Liver (tissue), 9 donors: ENCODE results near the gene TLCD3A. TPM values are rescaled to one million over a fixed set of nuclear protein-coding genes. Genes with fewer than 3 reads are reported as not detected.

Experiments used
- DNase-seq: peaks from one replicate; pipeline ENCODE4 v3.0.0-alpha.2; 2017; ENCODE audit warnings: low spot score
- H3K27ac ChIP-seq, 2 donors: one replicate each; pipeline ENCODE4 v1.7.0; 2013; ENCODE audit warnings: inconsistent platforms in 2 of 2, low read length in 2 of 2, control low read depth in 1 of 2, low read depth in 1 of 2, mild to moderate bottlenecking in 1 of 2
- H3K27me3 ChIP-seq, 4 donors: one replicate each; pipeline versions ENCODE4 v1.6.1 to v1.7.0; 2013; ENCODE audit warnings: low read length in 3 of 4, inconsistent platforms in 1 of 4, mild to moderate bottlenecking in 1 of 4, moderate library complexity in 1 of 4; ENCODE audit not compliant: control insufficient read depth in 4 of 4, insufficient read depth in 4 of 4
- H3K36me3 ChIP-seq, 4 donors: one replicate each; pipeline versions ENCODE4 v1.6.1 to v1.7.0; 2013; ENCODE audit warnings: low read length in 3 of 4, mild to moderate bottlenecking in 3 of 4, low read depth in 1 of 4, moderate library complexity in 1 of 4; ENCODE audit not compliant: control insufficient read depth in 4 of 4, insufficient read depth in 3 of 4
- H3K4me1 ChIP-seq, 4 donors: one replicate each; pipeline versions ENCODE4 v1.6.1 to v1.7.0; 2013; ENCODE audit warnings: low read length in 3 of 4, mild to moderate bottlenecking in 3 of 4, moderate library complexity in 1 of 4; ENCODE audit not compliant: control insufficient read depth in 4 of 4, insufficient read depth in 4 of 4
- H3K4me3 ChIP-seq, 3 donors: one replicate each; pipeline versions ENCODE4 v1.6.1 to v1.7.0; 2013; ENCODE audit warnings: low read length in 3 of 3, control low read depth in 1 of 3, low read depth in 1 of 3, mild to moderate bottlenecking in 1 of 3
- H3K9ac ChIP-seq, 2 donors: one replicate each; pipeline ENCODE4 v1.7.0; 2013; ENCODE audit warnings: low read length in 2 of 2, mild to moderate bottlenecking in 2 of 2, moderate library complexity in 2 of 2, control low read depth in 1 of 2, low read depth in 1 of 2
- H3K9me3 ChIP-seq, 4 donors: one replicate each; pipeline versions ENCODE4 v1.6.1 to v1.7.0; 2013; ENCODE audit warnings: low read length in 3 of 4; ENCODE audit not compliant: control insufficient read depth in 4 of 4
- EGR1 ChIP-seq, 2 donors: IDR thresholded peaks; 2 replicates each; pipeline ENCODE4 v1.6.1; 2016 to 2018; ENCODE audit warnings: antibody characterized with exemption in 2 of 2, low read depth in 2 of 2
- FOXA1 ChIP-seq: IDR thresholded peaks from 2 replicates; pipeline ENCODE4 v1.6.1; 2016; ENCODE audit warnings: antibody characterized with exemption
- FOXA2 ChIP-seq: IDR thresholded peaks from 2 replicates; pipeline ENCODE4 v1.6.1; 2016; ENCODE audit warnings: antibody characterized with exemption
- GABPA ChIP-seq, 2 donors: IDR thresholded peaks in 1 of 2; conservative IDR thresholded peaks in 1 of 2; 2 replicates each; pipeline ENCODE4 v1.6.1; 2016; ENCODE audit warnings: antibody characterized with exemption in 2 of 2, mild to moderate bottlenecking in 1 of 2, moderate library complexity in 1 of 2
- HNF4A ChIP-seq, 2 donors: conservative IDR thresholded peaks; 2 replicates each; pipeline ENCODE4 v1.6.1; 2016; ENCODE audit warnings: antibody characterized with exemption in 2 of 2, mild to moderate bottlenecking in 2 of 2
- HNF4G ChIP-seq: IDR thresholded peaks from 2 replicates; pipeline ENCODE4 v1.6.1; 2016; ENCODE audit warnings: antibody characterized with exemption
- JUND ChIP-seq, 2 donors: IDR thresholded peaks; 2 replicates each; pipeline ENCODE4 v1.6.1; 2016; ENCODE audit warnings: antibody characterized with exemption in 2 of 2
- NR2F2 ChIP-seq: IDR thresholded peaks from 2 replicates; pipeline ENCODE4 v1.6.1; 2016; ENCODE audit warnings: antibody characterized with exemption
- RAD21 ChIP-seq, 2 donors: IDR thresholded peaks; 2 replicates each; pipeline ENCODE4 v1.6.1; 2016; ENCODE audit warnings: antibody characterized with exemption in 2 of 2, mild to moderate bottlenecking in 2 of 2
- RXRA ChIP-seq, 2 donors: IDR thresholded peaks; 2 replicates each; pipeline ENCODE4 v1.6.1; 2017 to 2018; ENCODE audit warnings: antibody characterized with exemption in 2 of 2, mild to moderate bottlenecking in 1 of 2
- SP1 ChIP-seq: IDR thresholded peaks from 2 replicates; pipeline ENCODE4 v1.6.1; 2018; ENCODE audit warnings: antibody characterized with exemption, mild to moderate bottlenecking
- TAF1 ChIP-seq: conservative IDR thresholded peaks from 2 replicates; pipeline ENCODE4 v1.6.1; 2016; ENCODE audit warnings: antibody characterized with exemption, mild to moderate bottlenecking
- YY1 ChIP-seq: IDR thresholded peaks from 2 replicates; pipeline ENCODE4 v1.6.1; 2016; ENCODE audit warnings: antibody characterized with exemption, mild to moderate bottlenecking
- WGBS: extraction: QIAGEN DNeasy Blood & Tissue Kit; methylation state at CpG from one replicate; pipeline ENCODE4 v1.1.7; 2013; 5-methylcytosine and 5-hydroxymethylcytosine counted together
- polyA plus RNA-seq, 2 donors: library from polyadenylated mRNA; stranded (reverse) in 1 of 2; unstranded in 1 of 2; fragments of 200-250 nt in 1 of 2; fragments of >200 nt in 1 of 2; fragmentation: Nextera tagmentation in 1 of 2; extraction: Ambion mirVana in 1 of 2; gene quantifications; one replicate each; pipeline versions ENCODE4 v1.2.1 to v1.2.3, GENCODE V29; 2013 to 2015
- total RNA-seq, 2 donors: library from RNA; depleted of rRNA; stranded (reverse); fragments of >200 nt; gene quantifications; one replicate each; pipeline ENCODE4 v1.2.3, GENCODE V29; 2014
- TF ChIP-seq, protein P1 (sequence below): IDR thresholded peaks from 2 replicates; pipeline ENCODE4 v1.6.1; 2016; ENCODE audit warnings: antibody characterized with exemption, mild to moderate bottlenecking
- TF ChIP-seq, protein P2 (sequence below): IDR thresholded peaks from 2 replicates; pipeline ENCODE4 v1.6.1; 2016; ENCODE audit warnings: antibody characterized with exemption
- TF ChIP-seq, protein P3 (sequence below): fragments of 150-350 bp; IDR thresholded peaks from 2 replicates; pipeline ENCODE4 v1.5.1; 2017; ENCODE audit warnings: improper control_type of control experiment, low read depth, low read length; ENCODE audit not compliant: missing input control
- TF ChIP-seq, protein P4 (sequence below): IDR thresholded peaks from 2 replicates; pipeline ENCODE4 v1.6.1; 2016; ENCODE audit warnings: antibody characterized with exemption
- TF ChIP-seq, protein P5 (sequence below): IDR thresholded peaks from 2 replicates; pipeline ENCODE4 v1.6.1; 2016; ENCODE audit warnings: antibody characterized with exemption
- donor health status: healthy.
- donor health status: healthy.
- donor health status: healthy.
- donor health status: healthy.
- donor health status: healthy.

TLCD3A gene
- total and polyA plus RNA-seq, 4 donors, result 0.57 to 2.3 (median 1.5) TPM

DNA sequence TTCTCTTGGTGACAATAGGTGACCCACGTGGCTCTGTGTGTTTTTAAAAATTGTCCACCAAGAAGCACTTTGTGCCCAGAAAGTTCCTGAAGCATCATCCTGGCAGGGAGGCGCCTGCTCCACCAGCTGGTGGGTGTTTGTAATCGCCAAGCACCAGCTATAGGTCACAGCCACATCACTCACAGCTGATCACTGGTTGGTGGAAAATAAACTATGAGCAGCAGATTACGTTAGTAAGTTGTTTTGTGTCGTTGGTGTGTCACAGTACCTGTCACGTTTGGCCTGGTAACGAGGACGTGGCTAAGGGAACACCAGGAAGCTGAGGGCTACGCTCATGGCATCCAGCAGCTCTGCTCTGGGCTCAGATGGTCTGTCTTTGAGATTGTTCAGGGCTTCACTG, 59.9 kb downstream of the TLCD3A start:
- Histone ChIP-seq H3K4me3 (no peak overlapping the region), H3K4me1 (peaks cover 0 to 7% (median 3%) of the 10 kb centered on the region in 4 donors), H3K27ac (no peak overlapping the region), H3K9ac (no peak overlapping the region), H3K9me3 (no peaks in the 10 kb centered on the region), H3K36me3 (peaks cover 4 to 37% (median 23%) of the 10 kb centered on the region in 4 donors), H3K27me3 (no peaks in the 10 kb centered on the region)
- no peak for TF ChIP-seq TAF1
- TF ChIP-seq NR2F2, result no peak
- TF ChIP-seq, protein P1, sequence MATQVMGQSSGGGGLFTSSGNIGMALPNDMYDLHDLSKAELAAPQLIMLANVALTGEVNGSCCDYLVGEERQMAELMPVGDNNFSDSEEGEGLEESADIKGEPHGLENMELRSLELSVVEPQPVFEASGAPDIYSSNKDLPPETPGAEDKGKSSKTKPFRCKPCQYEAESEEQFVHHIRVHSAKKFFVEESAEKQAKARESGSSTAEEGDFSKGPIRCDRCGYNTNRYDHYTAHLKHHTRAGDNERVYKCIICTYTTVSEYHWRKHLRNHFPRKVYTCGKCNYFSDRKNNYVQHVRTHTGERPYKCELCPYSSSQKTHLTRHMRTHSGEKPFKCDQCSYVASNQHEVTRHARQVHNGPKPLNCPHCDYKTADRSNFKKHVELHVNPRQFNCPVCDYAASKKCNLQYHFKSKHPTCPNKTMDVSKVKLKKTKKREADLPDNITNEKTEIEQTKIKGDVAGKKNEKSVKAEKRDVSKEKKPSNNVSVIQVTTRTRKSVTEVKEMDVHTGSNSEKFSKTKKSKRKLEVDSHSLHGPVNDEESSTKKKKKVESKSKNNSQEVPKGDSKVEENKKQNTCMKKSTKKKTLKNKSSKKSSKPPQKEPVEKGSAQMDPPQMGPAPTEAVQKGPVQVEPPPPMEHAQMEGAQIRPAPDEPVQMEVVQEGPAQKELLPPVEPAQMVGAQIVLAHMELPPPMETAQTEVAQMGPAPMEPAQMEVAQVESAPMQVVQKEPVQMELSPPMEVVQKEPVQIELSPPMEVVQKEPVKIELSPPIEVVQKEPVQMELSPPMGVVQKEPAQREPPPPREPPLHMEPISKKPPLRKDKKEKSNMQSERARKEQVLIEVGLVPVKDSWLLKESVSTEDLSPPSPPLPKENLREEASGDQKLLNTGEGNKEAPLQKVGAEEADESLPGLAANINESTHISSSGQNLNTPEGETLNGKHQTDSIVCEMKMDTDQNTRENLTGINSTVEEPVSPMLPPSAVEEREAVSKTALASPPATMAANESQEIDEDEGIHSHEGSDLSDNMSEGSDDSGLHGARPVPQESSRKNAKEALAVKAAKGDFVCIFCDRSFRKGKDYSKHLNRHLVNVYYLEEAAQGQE, result no peak
- TF ChIP-seq, protein P2, sequence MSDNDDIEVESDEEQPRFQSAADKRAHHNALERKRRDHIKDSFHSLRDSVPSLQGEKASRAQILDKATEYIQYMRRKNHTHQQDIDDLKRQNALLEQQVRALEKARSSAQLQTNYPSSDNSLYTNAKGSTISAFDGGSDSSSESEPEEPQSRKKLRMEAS, result no peak
- TF ChIP-seq, protein P3, sequence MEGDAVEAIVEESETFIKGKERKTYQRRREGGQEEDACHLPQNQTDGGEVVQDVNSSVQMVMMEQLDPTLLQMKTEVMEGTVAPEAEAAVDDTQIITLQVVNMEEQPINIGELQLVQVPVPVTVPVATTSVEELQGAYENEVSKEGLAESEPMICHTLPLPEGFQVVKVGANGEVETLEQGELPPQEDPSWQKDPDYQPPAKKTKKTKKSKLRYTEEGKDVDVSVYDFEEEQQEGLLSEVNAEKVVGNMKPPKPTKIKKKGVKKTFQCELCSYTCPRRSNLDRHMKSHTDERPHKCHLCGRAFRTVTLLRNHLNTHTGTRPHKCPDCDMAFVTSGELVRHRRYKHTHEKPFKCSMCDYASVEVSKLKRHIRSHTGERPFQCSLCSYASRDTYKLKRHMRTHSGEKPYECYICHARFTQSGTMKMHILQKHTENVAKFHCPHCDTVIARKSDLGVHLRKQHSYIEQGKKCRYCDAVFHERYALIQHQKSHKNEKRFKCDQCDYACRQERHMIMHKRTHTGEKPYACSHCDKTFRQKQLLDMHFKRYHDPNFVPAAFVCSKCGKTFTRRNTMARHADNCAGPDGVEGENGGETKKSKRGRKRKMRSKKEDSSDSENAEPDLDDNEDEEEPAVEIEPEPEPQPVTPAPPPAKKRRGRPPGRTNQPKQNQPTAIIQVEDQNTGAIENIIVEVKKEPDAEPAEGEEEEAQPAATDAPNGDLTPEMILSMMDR, result no peak
- TF ChIP-seq EGR1 (IDR thresholded peaks at IDR 0.05; ENCODE audit: low read depth in 2 of 2), result no peak
- no peak for TF ChIP-seq GABPA (IDR thresholded peaks at IDR 0.05 in 1 of 2, conservative IDR thresholded peaks at IDR 0.05 in 1 of 2)
- TF ChIP-seq FOXA1, result no peak
- TF ChIP-seq RAD21 (IDR thresholded peaks at IDR 0.05), result no peak
- TF ChIP-seq, protein P4, sequence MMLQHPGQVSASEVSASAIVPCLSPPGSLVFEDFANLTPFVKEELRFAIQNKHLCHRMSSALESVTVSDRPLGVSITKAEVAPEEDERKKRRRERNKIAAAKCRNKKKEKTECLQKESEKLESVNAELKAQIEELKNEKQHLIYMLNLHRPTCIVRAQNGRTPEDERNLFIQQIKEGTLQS, result no peak
- TF ChIP-seq JUND (IDR thresholded peaks at IDR 0.05), result no peak
- no peak for TF ChIP-seq RXRA (IDR thresholded peaks at IDR 0.05)
- no peak for TF ChIP-seq YY1
- TF ChIP-seq HNF4G, result no peak
- TF ChIP-seq HNF4A (conservative IDR thresholded peaks at IDR 0.05), result no peak
- no peak for TF ChIP-seq SP1
- TF ChIP-seq, protein P5, sequence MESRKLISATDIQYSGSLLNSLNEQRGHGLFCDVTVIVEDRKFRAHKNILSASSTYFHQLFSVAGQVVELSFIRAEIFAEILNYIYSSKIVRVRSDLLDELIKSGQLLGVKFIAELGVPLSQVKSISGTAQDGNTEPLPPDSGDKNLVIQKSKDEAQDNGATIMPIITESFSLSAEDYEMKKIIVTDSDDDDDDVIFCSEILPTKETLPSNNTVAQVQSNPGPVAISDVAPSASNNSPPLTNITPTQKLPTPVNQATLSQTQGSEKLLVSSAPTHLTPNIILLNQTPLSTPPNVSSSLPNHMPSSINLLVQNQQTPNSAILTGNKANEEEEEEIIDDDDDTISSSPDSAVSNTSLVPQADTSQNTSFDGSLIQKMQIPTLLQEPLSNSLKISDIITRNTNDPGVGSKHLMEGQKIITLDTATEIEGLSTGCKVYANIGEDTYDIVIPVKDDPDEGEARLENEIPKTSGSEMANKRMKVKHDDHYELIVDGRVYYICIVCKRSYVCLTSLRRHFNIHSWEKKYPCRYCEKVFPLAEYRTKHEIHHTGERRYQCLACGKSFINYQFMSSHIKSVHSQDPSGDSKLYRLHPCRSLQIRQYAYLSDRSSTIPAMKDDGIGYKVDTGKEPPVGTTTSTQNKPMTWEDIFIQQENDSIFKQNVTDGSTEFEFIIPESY, result no peak
- no peak for TF ChIP-seq FOXA2
- DNase-seq, result no peak
- WGBS, result 92% methylated on average over 9 of the region's 9 CpGs

Other genes with a start within 250 kb of the TLCD3A start
- gene VPS53, start 17.8 kb upstream of the TLCD3A start, total RNA-seq, result 10 to 100 TPM; 10.6 to 18.2 TPM
- gene VPS53, start 17.8 kb upstream of the TLCD3A start, polyA plus RNA-seq, result 1 to 10 TPM; 5.1 to 5.4 TPM
- gene GEMIN4, start 19.7 kb downstream of the TLCD3A start, total RNA-seq, result 1 to 10 TPM; 6.5 to 7.0 TPM
- 1 to 10 TPM; 2.8 to 5.3 TPM for gene GEMIN4, start 19.7 kb downstream of the TLCD3A start, polyA plus RNA-seq
- gene GLOD4, start 49.7 kb downstream of the TLCD3A start, total RNA-seq, result 10 to 100 TPM; 32.1 to 45.9 TPM
- gene GLOD4, start 49.7 kb downstream of the TLCD3A start, polyA plus RNA-seq, result 10 to 100 TPM; 26.1 to 50.5 TPM
- 10 to 100 TPM in 1 of 2 donors, 1 to 10 TPM in 1; 8.5 to 16.9 TPM for gene MRM3, start 49.8 kb downstream of the TLCD3A start, total RNA-seq
- gene MRM3, start 49.8 kb downstream of the TLCD3A start, polyA plus RNA-seq, result 10 to 100 TPM; 13.9 to 17.5 TPM
- 1 to 10 TPM; 2.3 to 4.2 TPM for gene NXN, start 247.2 kb downstream of the TLCD3A start, total RNA-seq
- 1 to 10 TPM; 2.5 to 4.5 TPM for gene NXN, start 247.2 kb downstream of the TLCD3A start, polyA plus RNA-seq